Upper lobe of left lung (tissue), 4 donors: ENCODE results near the gene SGSM1.

Source experiments
- POLR2A ChIP-seq, 4 donors: fragments of 450-650 bp; IDR thresholded peaks; one replicate each; pipeline ENCODE4 v1.5.1; 2016 to 2017; ENCODE audit warnings: antibody characterized with exemption in 4 of 4, mild to moderate bottlenecking in 2 of 4
- TF ChIP-seq, protein P1 (sequence below), 6 experiments: fragments of 450-650 bp in 4 of 6; fragments of 200-600 bp in 2 of 6; sonication (generic) in 2 of 6; IDR thresholded peaks; one replicate each; pipeline ENCODE4 v1.5.1; 2016 to 2019; ENCODE audit warnings: antibody characterized with exemption in 6 of 6

DNA sequence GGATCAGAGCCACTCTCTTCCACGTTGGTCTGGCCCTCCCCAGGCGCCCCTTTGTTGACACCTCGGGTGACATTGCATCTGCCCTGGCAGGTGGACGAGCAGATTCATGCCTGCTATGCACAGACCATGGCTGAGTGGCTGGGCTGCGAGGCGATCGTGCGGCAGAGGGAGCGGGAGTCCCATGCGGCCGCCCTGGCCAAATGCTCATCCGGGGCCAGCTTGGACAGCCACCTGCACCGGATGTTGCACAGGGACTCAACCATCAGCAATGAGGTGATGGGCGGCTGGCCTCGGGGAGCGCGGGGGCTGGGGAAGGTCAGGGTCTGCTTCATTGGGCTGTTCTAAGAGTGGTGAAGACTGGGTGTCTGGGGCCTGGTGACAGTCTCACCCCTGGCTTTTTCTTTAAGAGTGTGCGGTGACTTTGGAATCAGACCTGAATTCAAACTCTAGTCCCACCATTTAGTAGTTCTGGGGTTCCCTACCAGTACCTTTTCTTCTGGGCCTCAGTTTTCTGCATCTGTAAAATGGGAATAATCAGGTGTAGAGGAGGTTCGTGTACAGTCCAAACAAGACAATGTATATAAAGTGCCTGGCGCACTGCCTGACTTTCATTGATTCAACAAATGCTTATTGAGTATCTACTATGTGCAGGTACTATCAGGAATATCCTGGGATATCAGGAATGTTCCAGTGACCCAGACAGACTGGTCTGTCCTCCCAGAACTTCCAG is 87.5 kb downstream of the SGSM1 start:
- TF ChIP-seq, protein P1, sequence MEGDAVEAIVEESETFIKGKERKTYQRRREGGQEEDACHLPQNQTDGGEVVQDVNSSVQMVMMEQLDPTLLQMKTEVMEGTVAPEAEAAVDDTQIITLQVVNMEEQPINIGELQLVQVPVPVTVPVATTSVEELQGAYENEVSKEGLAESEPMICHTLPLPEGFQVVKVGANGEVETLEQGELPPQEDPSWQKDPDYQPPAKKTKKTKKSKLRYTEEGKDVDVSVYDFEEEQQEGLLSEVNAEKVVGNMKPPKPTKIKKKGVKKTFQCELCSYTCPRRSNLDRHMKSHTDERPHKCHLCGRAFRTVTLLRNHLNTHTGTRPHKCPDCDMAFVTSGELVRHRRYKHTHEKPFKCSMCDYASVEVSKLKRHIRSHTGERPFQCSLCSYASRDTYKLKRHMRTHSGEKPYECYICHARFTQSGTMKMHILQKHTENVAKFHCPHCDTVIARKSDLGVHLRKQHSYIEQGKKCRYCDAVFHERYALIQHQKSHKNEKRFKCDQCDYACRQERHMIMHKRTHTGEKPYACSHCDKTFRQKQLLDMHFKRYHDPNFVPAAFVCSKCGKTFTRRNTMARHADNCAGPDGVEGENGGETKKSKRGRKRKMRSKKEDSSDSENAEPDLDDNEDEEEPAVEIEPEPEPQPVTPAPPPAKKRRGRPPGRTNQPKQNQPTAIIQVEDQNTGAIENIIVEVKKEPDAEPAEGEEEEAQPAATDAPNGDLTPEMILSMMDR (IDR thresholded peaks at IDR 0.05), result no peak
- TF ChIP-seq POLR2A (IDR thresholded peaks at IDR 0.05), result no peak
